Trophoblast cell (in vitro differentiated cells and primary cell): Measurements from ENCODE around the gene ZNF385C.

ENCODE experiments used
- DNase-seq, 2 donors: peaks; one replicate each; pipeline ENCODE4 v3.0.0-alpha.2; 2016
- H2AFZ ChIP-seq: 2 replicates; pipeline ENCODE4 v1.6.1; 2013; ENCODE audit warnings: low read length, moderate library complexity, mild to moderate bottlenecking; ENCODE audit not compliant: insufficient read depth, poor library complexity
- H2AK5ac ChIP-seq: 2 replicates; pipeline ENCODE4 v1.6.1; 2013; ENCODE audit warnings: mild to moderate bottlenecking, low read length
- H2BK120ac ChIP-seq: 2 replicates; pipeline ENCODE4 v1.6.1; 2013; ENCODE audit warnings: low read length, mild to moderate bottlenecking, moderate library complexity; ENCODE audit not compliant: insufficient read depth, poor library complexity
- H2BK12ac ChIP-seq: 2 replicates; pipeline ENCODE4 v1.6.1; 2013; ENCODE audit warnings: mild to moderate bottlenecking, low read length, moderate library complexity
- H2BK5ac ChIP-seq: 2 replicates; pipeline ENCODE4 v1.6.1; 2013; ENCODE audit warnings: low read length, low read depth, moderate library complexity, mild to moderate bottlenecking; ENCODE audit not compliant: poor library complexity
- H3K14ac ChIP-seq: 2 replicates; pipeline ENCODE4 v1.6.1; 2013; ENCODE audit warnings: mild to moderate bottlenecking, low read length
- H3K18ac ChIP-seq: 2 replicates; pipeline ENCODE4 v1.6.1; 2013; ENCODE audit warnings: mild to moderate bottlenecking, low read length
- H3K23ac ChIP-seq: 2 replicates; pipeline ENCODE4 v1.6.1; 2013; ENCODE audit warnings: low read length
- H3K27ac ChIP-seq: 2 replicates; pipeline ENCODE4 v1.5.1; 2013; ENCODE audit warnings: low read depth, mild to moderate bottlenecking, inconsistent platforms, low read length, moderate library complexity
- H3K27me3 ChIP-seq: 2 replicates; pipeline ENCODE4 v1.6.1; 2013; ENCODE audit warnings: inconsistent platforms, mild to moderate bottlenecking, low read length, moderate library complexity; ENCODE audit not compliant: insufficient read depth
- H3K36me3 ChIP-seq, 2 experiments: 1 replicate in 1 of 2; 2 replicates in 1 of 2; pipeline ENCODE4 v1.6.1; 2013; ENCODE audit warnings: low read length in 2 of 2, mild to moderate bottlenecking in 2 of 2, moderate library complexity in 1 of 2; ENCODE audit not compliant: insufficient read depth in 2 of 2, control insufficient read depth in 1 of 2
- H3K4ac ChIP-seq: 2 replicates; pipeline ENCODE4 v1.6.1; 2013; ENCODE audit warnings: low read depth, mild to moderate bottlenecking, low read length, moderate library complexity
- H3K4me1 ChIP-seq, 2 experiments: 1 replicate in 1 of 2; 2 replicates in 1 of 2; pipeline ENCODE4 v1.6.1; 2013; ENCODE audit warnings: low read length in 2 of 2, mild to moderate bottlenecking in 2 of 2, moderate library complexity in 1 of 2; ENCODE audit not compliant: insufficient read depth in 2 of 2, control insufficient read depth in 1 of 2
- H3K4me2 ChIP-seq: 2 replicates; pipeline ENCODE4 v1.6.1; 2013; ENCODE audit warnings: inconsistent platforms, mild to moderate bottlenecking, low read length, moderate library complexity
- H3K4me3 ChIP-seq: 2 replicates; pipeline ENCODE4 v1.5.1; 2013; ENCODE audit warnings: mild to moderate bottlenecking, low read depth, low read length, inconsistent platforms
- H3K79me1 ChIP-seq: one replicate; pipeline ENCODE4 v1.6.1; 2013; ENCODE audit warnings: low read length
- H3K79me2 ChIP-seq: 2 replicates; pipeline ENCODE4 v1.6.1; 2013; ENCODE audit warnings: low read length, mild to moderate bottlenecking; ENCODE audit not compliant: control insufficient read depth, insufficient read depth, poor library complexity
- H3K9ac ChIP-seq: 2 replicates; pipeline ENCODE4 v1.6.1; 2013; ENCODE audit warnings: mild to moderate bottlenecking, low read length
- H3K9me3 ChIP-seq: 2 replicates; pipeline ENCODE4 v1.6.1; 2013; ENCODE audit warnings: low read depth, mild to moderate bottlenecking, control low read depth, inconsistent platforms, low read length; ENCODE audit not compliant: insufficient read depth
- H4K12ac ChIP-seq: 2 replicates; pipeline ENCODE4 v1.6.1; 2013; ENCODE audit warnings: low read depth, mild to moderate bottlenecking, low read length, moderate library complexity
- H4K8ac ChIP-seq: 2 replicates; pipeline ENCODE4 v1.6.1; 2013; ENCODE audit warnings: low read depth, mild to moderate bottlenecking, low read length, moderate library complexity
- H4K91ac ChIP-seq: one replicate; pipeline ENCODE4 v1.6.1; 2013; ENCODE audit warnings: low read depth, mild to moderate bottlenecking, low read length, moderate library complexity
- WGBS: extraction: QIAGEN DNeasy Blood & Tissue Kit; methylation state at CpG from one replicate; pipeline ENCODE4 v1.1.7; 2013; ENCODE audit warnings: missing lambda C conversion rate; ENCODE audit not compliant: insufficient read length, insufficient coverage; ENCODE audit errors: extremely low coverage; 5-methylcytosine and 5-hydroxymethylcytosine counted together

The ZNF385C gene

DNA sequence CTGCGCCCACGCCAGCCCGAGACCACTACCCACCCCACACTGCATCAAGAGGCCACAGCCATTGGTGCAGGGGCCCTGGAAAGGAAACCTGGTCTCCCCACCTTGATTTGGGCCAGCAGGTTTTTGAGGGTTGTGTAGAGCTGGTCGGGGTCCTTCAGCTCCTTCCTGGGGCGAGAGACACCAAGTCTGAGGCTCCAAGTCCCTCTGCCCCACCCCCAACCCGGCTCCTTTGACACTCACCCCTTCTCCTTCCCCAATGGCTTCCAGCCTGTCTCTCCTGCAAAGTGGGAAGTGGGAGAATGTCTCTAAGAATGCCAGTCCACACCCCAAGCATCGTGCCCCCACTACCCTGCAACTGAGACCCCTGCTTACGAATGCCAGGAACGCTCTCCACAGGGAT lies 15.8 kb upstream of the ZNF385C start:
- H3K79me1 ChIP-seq, result no peaks in the 10 kb centered on the region
- no peaks in the 10 kb centered on the region for H3K79me2 ChIP-seq
- no CpG with 5 or more reads among the region's 9 CpGs for WGBS
- H3K4ac ChIP-seq, result no peak overlapping the region
- H3K18ac ChIP-seq, result no peak overlapping the region
- no peak overlapping the region for H4K91ac ChIP-seq
- H3K36me3 ChIP-seq, result peaks cover 7 to 14% of the 10 kb centered on the region in 2 experiments
- no peak overlapping the region for H4K12ac ChIP-seq
- no peak overlapping the region for H3K9ac ChIP-seq
- no peaks in the 10 kb centered on the region for H3K4me1 ChIP-seq
- no peak for DNase-seq
- no peak overlapping the region for H2BK120ac ChIP-seq
- no peaks in the 10 kb centered on the region for H3K27me3 ChIP-seq
- H3K23ac ChIP-seq, result no peak overlapping the region
- H2BK5ac ChIP-seq, result no peak overlapping the region
- H3K27ac ChIP-seq, result no peak overlapping the region
- no peak overlapping the region for H3K4me2 ChIP-seq
- no peak overlapping the region for H2AK5ac ChIP-seq
- no peak overlapping the region for H2BK12ac ChIP-seq
- H4K8ac ChIP-seq, result no peak overlapping the region
- no peak overlapping the region for H2AFZ ChIP-seq
- no peak overlapping the region for H3K14ac ChIP-seq
- H3K9me3 ChIP-seq, result peaks cover 2% of the 10 kb centered on the region
- H3K4me3 ChIP-seq, result no peak overlapping the region

DNA sequence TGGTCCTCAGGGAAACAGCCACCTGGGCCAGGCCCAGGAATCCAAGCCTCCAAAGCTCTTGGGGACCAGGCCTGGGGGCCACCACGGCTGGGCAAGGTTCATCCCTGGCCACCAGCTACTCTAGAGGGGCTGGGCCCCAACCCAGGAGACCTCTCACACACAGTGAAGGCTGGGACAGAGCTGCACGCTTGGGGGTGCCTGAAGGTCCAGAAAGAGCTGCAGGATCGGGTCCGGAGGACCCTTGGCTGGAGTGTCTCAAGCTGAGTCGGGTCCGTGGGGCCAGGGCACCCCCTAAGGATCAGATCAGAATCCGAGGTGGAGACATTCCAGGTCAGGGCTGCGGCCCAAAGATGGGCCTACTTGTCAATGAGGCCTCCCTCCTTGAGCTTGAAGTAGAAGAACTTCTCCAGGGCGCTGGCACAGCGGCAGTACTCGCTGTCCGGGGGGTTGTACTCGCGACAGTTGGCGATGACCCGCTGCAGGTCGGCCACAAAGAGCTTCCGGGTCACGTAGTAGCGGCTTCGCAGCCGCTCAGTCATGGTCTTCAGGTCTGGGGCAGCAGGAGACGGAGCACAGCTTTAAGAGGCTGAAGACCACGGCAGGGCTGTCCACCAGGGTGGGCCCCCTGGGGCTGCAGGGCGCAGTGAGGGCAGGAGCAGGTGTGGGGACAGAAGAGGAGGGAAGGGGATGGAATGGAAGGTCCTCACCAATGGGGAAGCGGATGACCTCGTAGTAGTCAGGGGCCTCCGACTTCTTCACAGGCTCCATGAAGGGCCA lies 15.2 kb upstream of the ZNF385C start:
- Histone ChIP-seq H2BK12ac (no peak overlapping the region), H3K23ac (no peak overlapping the region), H2BK120ac (no peak overlapping the region), H3K4me1 (no peaks in the 10 kb centered on the region), H3K79me2 (no peaks in the 10 kb centered on the region), H3K27me3 (no peaks in the 10 kb centered on the region), H2AK5ac (no peak overlapping the region), H3K79me1 (no peaks in the 10 kb centered on the region), H4K12ac (no peak overlapping the region), H4K8ac (no peak overlapping the region), H2BK5ac (no peak overlapping the region), H3K27ac (no peak overlapping the region), H3K14ac (no peak overlapping the region), H3K9ac (no peak overlapping the region), H2AFZ (no peak overlapping the region), H3K36me3 (peaks cover 7 to 14% of the 10 kb centered on the region in 2 experiments), H3K4me3 (no peak overlapping the region), H3K9me3 (peaks cover 2% of the 10 kb centered on the region), H4K91ac (no peak overlapping the region), H3K4me2 (no peak overlapping the region), H3K4ac (no peak overlapping the region), H3K18ac (no peak overlapping the region)
- no peak for DNase-seq
- WGBS, result no CpG with 5 or more reads among the region's 28 CpGs

DNA sequence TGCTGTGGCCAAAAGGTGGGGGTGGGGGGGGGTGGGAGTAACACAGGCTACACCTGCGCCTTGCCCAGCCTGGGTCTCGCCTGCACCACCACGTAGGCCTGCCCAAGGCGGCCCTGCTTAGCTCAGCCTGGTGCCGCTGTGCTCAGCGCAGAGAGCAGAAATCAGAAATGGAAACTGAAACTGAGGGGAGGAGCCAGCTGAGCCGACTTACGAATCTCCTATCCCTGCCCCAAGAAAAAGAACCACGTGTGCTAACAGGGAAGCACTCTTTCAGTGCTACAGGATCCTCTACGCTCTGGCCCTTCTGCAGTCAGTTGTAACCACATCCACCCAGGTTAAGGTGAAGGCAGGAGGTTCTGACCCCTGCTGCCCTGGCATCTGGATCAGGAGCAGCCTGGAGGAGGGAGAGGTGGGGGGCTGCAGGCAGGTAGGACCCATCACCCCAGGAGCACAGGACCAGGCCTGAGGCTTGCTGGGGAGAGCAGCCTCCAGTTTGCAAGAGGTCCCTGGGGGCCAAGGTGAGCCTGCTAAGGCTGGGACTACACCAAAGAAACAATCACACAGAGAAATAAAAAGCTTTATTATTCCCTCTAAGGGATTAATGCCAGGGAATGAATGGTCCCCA lies 14.4 kb upstream of the ZNF385C start, which contains the start of gene DHX58:
DHX58 (minus strand) TSS at position 163 of the 625 bp plus-strand sequence. CDS start 822 bp downstream, outside the sequence.
- Histone ChIP-seq H3K4ac (no peak within 1 kb of the TSS), H3K4me2 (no peak within 1 kb of the TSS), H2BK12ac (no peak within 1 kb of the TSS), H3K36me3 (peaks cover 7 to 14% of the 10 kb centered on the region in 2 experiments), H3K79me1 (no peaks in the 10 kb centered on the region), H3K27me3 (no peaks in the 10 kb centered on the region), H4K12ac (no peak within 1 kb of the TSS), H2AK5ac (no peak within 1 kb of the TSS), H2AFZ (no peak within 1 kb of the TSS), H3K4me3 (no peak within 1 kb of the TSS), H4K8ac (no peak within 1 kb of the TSS), H3K23ac (no peak within 1 kb of the TSS), H2BK120ac (no peak within 1 kb of the TSS), H3K18ac (no peak within 1 kb of the TSS), H4K91ac (no peak within 1 kb of the TSS), H3K4me1 (no peaks in the 10 kb centered on the region), H3K14ac (no peak within 1 kb of the TSS), H3K9me3 (peaks cover 2% of the 10 kb centered on the region), H3K9ac (no peak within 1 kb of the TSS), H2BK5ac (no peak within 1 kb of the TSS), H3K79me2 (no peaks in the 10 kb centered on the region), H3K27ac (no peak within 1 kb of the TSS)
- WGBS, result no CpG with 5 or more reads among the region's 10 CpGs
- peak; percentile 79 to 85 for DNase-seq

DNA sequence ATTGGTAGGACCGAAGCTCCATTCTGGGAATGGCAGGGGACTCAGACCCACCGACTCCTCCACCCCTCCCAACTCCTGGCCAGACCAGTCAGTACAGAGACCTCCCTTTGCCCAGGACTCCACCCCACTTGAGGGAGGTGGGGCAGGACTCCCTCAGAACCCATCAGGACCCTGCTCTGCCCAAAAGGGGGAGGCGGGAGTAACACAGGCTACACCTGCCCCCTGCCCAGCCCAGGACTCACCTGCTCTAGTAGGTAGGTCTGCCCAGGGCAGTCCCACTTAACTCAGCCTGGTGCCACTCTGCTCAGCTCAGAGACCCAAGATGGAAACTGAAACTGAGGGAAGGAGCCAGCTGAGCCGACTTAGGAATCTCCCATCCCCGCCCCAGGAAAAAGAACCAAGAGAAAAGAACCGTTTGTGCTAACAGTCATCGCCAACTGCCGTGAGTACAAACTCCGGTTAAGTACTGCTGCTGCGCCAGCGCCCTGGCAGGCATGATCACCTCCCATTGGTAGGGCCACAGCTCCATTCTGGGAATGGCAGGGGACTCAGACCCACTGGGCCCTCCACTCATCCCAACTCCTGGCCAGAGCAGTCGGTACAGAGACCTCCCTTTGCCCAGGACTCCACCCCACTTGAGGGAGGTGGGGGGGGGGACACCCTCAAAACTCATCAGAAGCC lies 13.7 kb upstream of the ZNF385C start:
- Histone ChIP-seq H3K36me3 (peaks cover 7 to 11% of the 10 kb centered on the region in 2 experiments), H2AK5ac (no peak overlapping the region), H3K14ac (no peak overlapping the region), H3K4me3 (no peak overlapping the region), H3K23ac (no peak overlapping the region), H3K4ac (no peak overlapping the region), H2BK120ac (no peak overlapping the region), H3K4me2 (no peak overlapping the region), H3K18ac (no peak overlapping the region), H4K12ac (no peak overlapping the region), H3K9ac (no peak overlapping the region), H3K27ac (no peak overlapping the region), H4K91ac (no peak overlapping the region), H3K79me1 (no peaks in the 10 kb centered on the region), H3K79me2 (no peaks in the 10 kb centered on the region), H2AFZ (no peak overlapping the region), H3K4me1 (peaks cover 0 to 3% of the 10 kb centered on the region in 2 experiments), H3K9me3 (peaks cover 2% of the 10 kb centered on the region), H3K27me3 (no peaks in the 10 kb centered on the region), H4K8ac (no peak overlapping the region), H2BK12ac (no peak overlapping the region), H2BK5ac (no peak overlapping the region)
- DNase-seq, result peak; percentile 23 to 39
- no CpG with 5 or more reads among the region's 12 CpGs for WGBS
